Urothelium cell line (cell line): ENCODE measurements around the gene SNED1.
"Not testable (repeated sequence)": the region's sequence is repeated elsewhere in the genome, so short reads cannot be mapped to it uniquely, and the experiment has no call there.

ENCODE experiments used
- DNase-seq: peaks from one replicate; pipeline ENCODE4 v3.0.0; 2011; ENCODE audit warnings: low spot score, mixed read lengths
- FAIRE-seq: peaks from 2 replicates; lab custom pipeline; 2011; peaks lifted over from hg19 to GRCh38; lab: Jason Lieb, UNC

The SNED1 gene

DNA sequence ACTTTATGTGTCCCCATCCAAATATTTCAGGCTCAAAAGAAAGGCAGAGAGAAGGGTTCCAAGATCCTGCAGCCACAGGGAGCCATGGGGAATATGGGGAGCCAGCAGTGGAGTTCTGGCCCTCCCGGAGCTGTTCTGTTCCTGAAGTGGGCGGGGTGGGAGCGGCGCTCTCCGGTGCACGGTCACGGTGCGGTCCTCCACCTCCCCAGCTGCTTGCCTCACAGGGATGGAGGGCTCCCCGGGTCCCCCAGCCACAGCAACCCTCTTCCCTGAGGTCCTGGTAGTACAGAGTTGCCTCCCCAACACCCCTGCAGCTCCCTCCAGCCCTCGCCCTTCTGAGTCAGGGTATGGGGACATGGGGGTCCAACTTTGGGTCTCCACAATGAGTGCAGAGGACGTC, 26.2 kb upstream of the SNED1 start:
- DNase-seq: no peak
- FAIRE-seq: no peak

DNA sequence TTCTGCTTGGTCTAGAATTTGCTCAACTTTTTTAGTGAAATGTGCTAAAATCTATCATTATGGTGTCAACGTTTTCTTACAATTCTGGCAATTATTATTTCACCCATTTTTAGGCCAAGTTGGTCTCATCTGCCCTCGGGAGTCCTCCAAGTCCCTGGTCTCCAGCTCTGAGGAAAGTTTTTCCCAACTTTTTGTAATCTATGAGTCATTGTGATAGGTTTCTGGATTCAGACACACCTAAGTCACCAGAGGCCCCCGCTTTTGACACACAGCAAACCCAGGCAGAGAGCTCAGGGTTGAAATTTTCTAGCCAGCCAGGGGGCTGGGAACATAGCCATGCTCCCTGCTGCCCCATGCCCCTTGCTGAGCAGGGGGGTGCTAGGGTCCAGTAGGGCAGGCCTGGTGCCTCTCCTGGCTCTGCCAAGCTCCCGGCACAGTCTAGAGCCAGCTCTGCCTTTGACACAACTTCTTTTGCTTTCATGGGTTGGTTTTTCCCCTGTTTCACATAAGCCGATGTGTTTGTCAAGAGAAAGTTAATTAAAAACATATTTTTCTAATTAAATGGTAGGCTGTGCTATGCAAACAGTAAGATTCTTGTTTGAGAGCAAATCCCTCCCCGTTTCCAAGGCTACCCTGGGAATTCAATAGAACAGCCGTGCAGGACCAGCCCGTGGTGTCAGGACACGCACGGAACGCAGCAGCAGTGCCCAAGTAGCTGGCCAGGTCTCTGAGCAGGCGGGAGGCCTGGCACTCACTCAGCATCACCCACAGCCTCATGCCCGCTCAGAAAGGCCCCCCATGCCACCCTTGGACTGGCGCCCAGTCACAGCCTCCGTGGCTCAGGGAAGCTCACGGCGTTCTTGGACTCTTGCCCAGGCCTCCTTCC, 25.5 kb upstream of the SNED1 start:
- no peak for DNase-seq
- no peak for FAIRE-seq

DNA sequence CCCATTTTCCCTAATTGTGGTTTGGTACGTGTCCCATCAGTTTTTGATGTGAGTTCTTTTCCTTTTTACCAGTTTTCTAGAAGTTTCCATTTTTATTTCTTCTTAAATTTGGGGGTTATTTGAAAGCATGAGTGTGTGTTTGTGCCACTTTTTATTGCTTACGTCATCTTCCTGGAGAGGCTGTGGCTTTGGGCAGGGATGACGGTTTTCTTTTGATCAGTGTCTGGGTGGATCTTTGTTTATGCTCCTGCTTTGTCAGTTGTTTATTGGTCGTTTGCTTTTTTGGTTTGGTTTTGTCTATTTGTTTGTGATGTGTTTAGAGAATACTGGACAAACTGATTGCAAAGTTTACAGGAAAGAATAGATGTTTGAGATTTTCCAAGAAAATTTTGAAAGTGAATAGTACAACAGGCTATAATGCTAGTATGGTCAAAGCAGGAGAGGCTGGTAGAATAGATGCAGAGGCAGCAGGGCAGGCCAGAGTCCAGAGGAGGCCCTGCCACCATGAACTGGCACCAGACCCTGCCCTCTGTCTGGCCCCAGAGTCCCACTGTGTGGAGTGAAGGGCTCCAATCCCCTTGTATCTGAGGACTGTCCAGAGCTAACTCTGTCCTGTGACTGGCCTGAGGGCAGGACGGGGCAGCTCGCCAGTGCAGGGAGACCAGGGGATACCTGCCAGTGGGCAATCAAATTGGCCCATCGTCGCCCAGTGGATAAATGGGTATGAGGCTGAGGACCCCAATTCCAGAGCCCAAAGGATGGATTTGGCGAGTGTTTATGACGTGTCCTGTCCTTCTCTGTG, 23.4 kb upstream of the SNED1 start:
- DNase-seq: no peak
- FAIRE-seq: no peak

DNA sequence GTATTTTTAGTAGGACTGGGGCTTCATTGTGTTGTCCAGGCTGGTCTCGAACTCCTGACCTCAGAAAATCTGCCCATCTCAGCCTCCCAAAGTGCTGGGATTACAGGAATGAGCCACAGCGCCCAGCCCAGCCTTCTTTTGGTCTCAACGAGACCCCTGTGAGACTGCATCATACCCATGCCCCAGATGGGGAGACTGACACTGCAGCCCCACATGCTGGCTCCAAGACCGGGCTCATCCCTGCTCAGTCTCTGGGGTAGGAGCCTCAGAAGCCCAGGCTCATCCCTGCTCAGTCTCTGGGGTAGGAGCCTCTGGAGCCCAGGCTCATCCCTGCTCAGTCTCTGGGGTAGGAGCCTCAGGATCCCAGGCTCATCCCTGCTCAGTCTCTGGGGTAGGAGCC, 22.5 kb upstream of the SNED1 start:
- FAIRE-seq, DNase-seq: not testable (repeated sequence)

DNA sequence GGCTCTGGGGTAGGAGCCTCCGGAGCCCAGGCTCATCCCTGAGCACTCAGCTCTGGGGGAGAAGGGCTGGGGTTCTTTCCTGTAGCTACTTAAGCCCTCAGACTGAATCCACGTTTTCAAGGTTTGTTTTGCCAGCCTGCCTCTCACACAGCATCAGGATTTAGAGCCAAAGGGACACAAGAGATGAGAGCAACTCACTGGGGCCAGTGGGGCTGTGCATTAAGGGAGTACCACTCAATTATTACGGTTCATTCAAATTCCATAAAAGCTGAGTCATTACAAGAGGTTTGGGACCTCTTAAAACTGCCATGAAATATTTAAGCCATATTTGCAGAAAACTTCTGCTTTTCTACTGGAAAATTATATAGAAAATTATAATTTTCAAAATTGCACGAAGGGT, 17.1 kb upstream of the SNED1 start:
- FAIRE-seq: no peak
- no peak for DNase-seq

DNA sequence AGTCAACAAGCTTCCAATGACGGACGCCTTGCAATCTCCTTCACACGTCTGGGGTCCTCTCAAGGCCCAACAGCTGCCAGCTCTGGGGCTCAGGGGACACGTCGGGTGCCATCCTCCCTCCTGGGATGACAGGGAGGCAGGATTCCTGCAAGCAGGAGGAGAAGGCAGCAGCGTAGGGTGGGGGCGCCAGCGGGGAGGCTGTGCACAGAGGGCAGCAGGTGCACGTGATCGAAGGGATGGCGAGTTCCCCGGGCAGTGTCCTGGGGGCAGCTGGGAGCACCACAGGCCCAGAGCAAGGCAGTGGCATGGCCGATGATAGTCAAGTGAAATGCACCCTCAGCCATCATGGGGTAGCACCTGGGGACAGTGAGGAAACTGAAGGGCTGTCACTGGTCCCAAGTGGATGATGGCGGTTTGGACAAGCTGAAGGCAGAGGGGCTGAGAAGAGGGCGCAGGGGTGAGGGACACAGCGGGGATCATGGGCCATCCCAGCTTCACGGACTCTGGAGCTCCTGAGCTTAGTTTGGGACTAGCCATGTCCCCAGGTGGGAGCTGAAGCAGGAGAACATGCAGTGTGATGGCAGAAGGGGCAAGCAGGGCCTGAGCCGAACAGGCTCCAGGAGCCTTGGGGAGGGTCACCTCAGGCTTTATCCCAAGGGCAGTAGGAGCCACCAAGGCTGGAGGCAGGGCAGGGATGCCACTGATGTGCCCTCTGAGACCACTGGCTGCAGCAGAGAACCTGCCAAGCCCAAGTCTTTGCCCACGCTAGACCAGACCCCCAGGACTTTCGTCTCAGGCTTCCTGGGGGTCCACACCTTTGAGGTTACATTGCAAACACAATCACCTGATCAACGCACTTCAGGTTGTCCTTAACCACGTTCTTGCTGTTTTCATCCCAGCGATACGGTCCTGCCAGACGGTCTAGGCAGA, 16.3 kb upstream of the SNED1 start:
- no peak for FAIRE-seq

DNA sequence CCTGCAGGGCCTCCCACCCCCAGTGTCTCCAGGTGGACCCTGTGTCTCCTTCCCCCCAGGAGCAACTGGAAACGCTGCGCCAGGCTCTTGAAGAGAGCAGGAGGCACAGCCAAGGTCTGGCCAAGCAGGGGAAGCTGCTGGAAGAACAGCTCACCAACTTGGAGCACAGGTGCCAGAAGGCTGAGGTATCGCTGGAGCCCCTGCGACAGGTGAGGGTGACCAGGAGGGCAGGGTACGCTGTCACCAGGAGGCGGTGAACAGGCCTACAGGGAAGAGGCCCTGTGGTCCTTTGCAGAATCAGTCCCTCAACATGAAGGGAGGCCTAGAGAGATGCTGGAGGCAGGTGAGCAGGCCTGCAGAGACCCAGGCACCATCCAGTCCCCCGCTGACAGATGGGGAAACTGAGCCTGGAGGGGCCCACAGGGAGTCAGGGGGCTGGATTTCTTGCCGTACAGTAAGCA, 15.6 kb upstream of the SNED1 start:
- DNase-seq (no peak), FAIRE-seq (no peak)

More for the DNA sequence above, 16.3 kb upstream of the SNED1 start:
- DNase-seq: no peak

DNA sequence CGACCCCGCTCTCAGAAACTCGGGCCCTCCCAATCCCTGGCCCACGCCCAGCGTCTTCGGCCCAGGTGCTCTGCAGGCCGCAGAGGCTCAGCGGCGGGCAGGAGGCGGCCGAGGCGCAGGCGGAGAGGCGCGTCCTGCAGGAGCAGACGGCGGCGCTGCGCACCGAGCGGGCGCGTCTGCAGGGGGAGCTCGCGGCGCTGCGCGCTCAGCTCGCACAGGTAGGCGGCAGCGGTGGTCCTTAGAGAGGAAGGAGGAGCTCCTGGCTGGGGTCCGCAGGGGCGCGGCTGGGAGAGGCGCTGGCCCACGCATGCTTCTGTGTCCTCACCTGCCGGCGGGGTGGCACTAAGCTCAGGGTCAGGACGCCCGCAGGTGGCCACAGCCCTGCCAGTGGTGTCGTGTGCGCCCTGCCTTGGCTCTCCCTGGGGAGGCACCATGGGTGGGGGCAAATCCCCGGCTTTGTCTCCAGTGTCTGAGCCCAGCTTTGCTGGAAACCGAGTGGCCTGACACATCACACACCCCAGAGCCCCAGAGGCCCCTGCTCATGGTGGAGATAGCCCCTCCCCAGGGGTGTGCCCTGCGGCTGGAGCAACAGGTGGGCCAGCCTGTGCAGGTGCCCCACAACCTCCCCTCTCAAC, 14.9 kb upstream of the SNED1 start:
- DNase-seq (no peak), FAIRE-seq (no peak)

DNA sequence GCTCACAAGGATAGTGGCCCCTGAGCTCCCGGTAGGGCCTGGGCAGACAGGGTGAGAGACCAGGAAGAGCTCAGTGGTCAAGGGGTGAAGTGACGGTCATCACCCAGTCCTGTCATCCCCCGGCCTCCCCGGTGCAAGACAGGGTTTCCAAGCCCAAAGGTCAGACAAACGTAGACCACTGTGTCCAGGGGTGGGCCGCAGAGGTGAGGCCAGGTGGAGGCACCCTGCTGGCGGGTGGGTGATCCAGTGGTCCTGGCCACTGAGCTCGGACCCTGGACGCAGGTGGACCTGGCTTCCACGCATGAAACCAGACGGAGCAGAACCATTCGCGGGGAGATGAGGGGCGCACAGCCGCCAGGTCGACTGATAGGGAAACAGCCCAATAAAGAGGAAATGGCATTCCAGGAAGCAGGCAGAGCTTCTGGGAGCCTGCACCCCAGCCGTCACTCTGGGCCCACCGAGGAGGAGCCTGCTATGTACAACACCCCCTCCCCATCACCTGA, 14.4 kb upstream of the SNED1 start:
- no peak for FAIRE-seq
- no peak for DNase-seq

DNA sequence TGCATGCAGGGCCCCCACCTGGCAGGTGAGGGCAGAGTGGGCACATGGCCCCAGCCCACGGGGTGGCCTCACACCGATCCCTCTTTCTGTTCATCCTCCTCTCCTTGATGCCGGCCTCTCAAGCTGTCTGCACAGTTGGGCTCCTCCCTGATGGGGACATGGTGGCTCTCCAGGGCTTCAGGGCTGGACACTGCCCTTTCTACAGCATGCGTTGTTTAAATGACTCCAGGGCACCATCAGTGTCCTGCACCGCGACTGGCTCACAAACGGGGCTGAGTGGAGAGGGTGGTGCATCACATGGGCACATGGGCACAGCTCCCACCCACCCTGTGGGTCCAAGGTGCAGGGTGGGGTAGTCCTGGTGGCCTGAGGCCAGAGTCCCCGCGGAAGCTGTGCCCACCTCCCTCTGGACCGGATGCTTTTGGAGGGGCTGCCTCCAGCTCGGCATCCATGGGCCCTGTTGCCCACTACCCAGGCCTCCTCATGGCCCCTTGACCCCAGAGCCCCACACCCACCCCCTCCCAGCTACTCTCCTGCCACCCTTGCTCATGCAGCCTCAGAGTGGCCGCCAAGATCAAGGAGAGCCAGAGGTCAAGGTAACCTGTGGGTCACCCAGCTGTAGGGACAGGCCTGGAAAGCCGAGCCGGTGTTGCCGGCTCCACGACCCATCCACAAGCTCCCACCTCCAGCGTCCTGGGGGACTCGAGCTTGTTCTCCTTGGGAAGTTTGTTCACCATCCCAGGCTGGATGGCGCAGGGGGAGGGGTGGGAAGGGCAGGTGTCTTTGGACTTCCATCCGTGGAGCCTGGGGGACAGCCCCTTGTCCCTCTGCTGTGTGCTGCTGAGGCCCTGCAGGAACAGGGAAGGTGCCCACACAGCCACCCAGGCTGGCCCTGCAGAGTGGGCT, 12.3 kb upstream of the SNED1 start:
- no peak for FAIRE-seq
- DNase-seq: no peak

DNA sequence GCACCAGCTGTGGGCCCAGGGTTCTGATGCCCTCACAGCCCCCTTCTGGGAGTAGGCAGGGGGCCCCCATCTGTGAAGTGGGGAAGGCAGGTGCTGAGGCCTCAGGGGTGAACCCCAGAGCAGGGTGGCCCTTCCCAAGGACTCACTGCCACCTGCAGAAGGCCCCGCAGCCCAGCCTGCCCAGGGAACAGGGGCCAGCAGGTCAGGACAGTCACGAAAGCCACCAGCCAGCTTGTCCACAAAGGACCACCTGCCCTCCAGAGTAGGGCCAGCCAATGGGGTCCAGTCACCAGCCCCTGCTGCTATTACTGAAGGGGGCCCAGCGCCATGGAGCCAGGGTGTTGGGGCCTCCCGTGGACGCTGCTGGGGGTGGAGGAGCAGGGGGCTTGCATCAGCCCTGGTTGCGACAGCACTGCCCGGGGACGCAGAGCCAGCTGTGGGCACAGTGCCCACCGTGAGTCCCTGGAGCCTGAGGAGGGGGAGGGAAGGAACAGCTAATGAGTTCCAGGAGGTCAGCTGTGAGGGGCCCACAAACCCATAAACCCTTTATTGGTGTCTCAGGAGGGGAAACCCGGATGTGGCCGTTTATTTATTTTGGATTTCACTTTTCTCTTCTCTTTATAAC, 11.5 kb upstream of the SNED1 start:
- FAIRE-seq: no peak
- no peak for DNase-seq

DNA sequence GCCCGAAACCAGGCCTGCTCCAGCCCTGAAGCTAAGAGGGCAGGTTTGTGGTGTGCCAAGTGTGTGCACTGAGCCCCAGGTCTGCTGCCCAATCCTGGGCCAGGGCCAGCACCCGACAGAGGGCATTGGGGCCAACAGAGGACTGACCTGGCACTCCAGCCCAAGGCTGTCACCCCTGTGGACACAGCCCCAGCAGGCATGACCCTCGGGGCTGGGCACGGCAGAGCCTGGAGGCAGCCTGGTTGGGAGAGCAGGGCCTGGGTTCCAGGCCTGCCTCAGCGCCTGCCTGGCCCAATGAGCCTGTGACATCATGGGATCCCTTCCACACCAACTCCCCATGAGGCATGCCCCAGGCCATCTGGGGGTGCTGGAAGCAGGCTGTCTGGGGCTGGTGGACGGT, 10.8 kb upstream of the SNED1 start:
- DNase-seq (no peak), FAIRE-seq (no peak)

DNA sequence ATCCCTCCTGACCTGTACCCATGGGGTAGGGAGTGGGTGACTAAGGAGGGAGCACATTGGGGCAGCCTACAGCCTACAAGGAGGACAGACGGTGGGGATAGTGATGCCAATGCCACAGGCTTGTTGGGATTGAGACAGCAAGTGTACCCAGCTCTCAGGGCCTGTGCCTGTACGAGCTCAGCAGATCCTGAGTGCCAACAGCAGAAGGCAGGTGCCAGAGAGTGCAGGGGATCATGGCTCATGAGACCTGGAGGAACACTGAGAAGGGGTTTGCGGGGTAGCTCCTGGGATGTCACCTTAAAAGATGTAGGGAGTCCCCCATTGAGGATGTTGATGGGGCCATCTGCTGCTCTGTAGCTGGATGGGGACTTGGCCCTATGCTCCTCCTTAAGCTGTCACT, 10.3 kb upstream of the SNED1 start:
- DNase-seq (no peak), FAIRE-seq (no peak)

DNA sequence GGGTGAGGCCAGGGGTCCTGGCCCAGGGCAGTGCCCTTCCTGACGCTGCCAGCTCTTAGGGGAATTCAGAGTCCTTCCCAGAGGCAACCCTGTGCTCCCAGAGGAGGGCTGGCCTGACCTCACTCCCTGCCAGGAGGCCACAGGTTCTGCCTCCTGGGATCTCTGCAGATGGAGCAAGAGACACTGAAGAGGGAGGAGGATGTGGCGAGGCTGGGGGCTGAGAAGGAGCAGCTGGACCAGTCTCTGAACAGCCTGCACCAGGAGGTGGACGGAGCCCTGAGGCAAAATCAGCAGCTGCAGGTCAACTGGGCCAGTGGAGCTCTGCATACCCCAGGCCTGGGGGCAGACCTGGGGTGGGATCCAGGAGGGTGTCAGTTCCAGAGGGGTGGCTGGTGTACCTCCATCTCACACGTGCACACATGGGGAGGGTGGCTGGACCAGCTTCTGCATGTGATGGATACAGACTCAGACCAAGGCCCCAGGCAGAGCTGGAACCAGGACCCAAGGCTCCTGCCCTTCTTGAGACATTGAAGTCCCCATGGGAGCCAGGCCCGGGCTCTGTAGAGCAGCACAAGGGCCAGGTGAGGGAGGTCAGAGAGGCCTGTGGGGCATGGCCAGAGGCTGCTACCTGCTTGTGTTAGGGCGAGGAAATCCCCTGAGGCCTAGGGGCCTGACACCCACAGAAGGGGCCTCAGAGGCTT, 9.7 kb upstream of the SNED1 start:
- FAIRE-seq: no peak
- no peak for DNase-seq

DNA sequence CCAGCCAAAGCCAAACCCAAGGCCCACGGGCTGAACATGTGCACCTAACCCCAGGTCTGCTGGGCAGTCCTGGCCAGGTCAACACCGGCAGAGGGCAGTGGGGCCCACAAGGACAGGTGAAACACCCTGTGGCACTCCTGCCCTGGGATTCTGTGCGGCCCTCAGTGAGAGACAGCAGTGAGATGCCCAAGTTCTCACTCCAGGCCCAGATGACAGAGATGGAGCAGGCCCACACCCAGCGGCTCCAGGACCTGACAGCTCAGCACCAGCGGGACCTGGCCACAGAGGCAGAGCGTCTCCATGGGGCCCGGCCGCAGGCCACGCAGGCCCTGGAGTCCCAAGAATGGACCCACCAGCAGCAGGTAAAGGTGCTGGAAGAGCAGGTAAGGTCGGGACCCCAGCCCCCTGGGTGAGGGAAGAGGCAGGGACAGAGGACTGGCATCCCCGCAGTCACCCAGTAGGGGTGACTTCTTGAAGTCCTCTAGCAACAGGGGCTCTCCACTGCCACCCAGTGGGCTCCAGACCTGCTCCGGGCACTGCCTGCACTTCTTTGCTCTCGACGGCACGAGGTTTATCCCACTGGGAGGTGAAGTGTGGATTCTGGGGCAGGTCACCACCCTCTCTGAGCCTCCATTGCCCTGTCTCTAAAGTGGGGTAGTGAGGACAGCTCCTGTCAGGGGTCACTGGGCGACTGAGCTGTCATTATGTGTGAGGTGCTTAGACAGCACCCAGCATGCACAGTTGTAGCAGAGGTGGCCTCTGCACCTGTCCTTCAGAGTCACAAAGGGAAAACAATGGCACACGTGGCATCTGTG, 8.8 kb upstream of the SNED1 start:
- FAIRE-seq: no peak
- DNase-seq: no peak

DNA sequence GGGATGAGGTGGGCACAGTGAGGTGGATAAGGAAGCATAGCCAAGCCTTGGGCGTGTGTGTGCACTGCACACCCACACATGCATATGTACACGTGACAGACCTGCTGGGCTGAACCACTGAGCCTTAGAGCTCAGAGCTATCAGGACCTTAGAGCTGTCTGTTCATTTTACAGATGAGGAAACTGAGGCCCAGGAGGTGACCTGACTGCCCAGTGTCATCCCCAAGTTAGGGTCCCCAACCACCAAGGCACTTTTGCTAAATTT, 8.2 kb upstream of the SNED1 start:
- FAIRE-seq (no peak), DNase-seq (no peak)

DNA sequence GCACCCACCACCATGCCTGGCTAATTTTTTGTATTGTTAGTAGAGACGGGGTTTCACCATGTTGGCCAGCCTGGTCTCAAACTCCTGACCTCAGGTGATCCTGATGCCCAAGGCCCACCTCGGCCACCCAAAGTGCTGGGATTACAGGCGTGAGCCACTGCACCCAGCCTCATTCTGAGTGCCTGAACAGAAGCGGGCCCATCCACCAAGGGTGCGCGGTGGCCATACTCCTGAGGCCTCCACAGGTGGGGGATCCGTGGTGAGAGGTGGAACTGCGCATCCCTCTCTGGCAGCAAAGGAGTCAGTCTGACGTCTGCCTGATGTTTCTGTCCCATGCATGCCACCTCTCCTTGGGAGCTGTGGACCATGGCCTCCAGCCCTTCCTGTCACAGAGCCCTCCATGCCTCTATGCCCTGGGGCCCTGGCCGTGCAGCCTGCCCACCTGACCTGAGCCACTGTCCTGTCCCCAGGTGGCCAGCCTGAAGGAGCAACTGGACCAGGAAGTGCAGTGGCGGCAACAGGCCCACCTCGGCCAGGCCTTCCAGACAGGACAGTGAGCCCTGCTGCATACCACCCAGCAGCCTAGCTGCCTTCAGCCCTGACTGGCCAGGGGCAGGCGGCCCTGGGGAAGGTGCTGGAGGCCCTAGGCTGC, 7.6 kb upstream of the SNED1 start:
- FAIRE-seq (no peak), DNase-seq (no peak)
